HepG2 (cell line): Measurements from ENCODE around the gene NRL. TPM values are rescaled to one million over a fixed set of nuclear protein-coding genes. Genes with fewer than 3 reads are reported as not detected.

ENCODE experiments used
- CBX1 ChIP-seq: IDR thresholded peaks from one replicate; pipeline ENCODE4 v1.6.1; 2016; ENCODE audit warnings: antibody characterized with exemption, low read depth
- HNRNPUL1 ChIP-seq: fragments of 200-400 bp; formaldehyde crosslinking; IDR thresholded peaks from 2 replicates; pipeline ENCODE4 v1.6.1; 2017; ENCODE audit warnings: low read depth, mild to moderate bottlenecking, low read length, moderate library complexity
- NFYB ChIP-seq: sonication (generic); formaldehyde crosslinking; IDR thresholded peaks from 2 replicates; pipeline ENCODE4 v1.4.0; 2020; ENCODE audit warnings: missing genetic modification reagents
- POLR2AphosphoS5 ChIP-seq: IDR thresholded peaks from 2 replicates; pipeline ENCODE4 v1.6.1; 2012; ENCODE audit warnings: low read depth, low read length
- RAD21 ChIP-seq: fragments of 450-650 bp; formaldehyde crosslinking; IDR thresholded peaks from 2 replicates; pipeline ENCODE4 v1.5.0; 2020; ENCODE audit warnings: mild to moderate bottlenecking
- RBFOX2 ChIP-seq: fragments of 200-400 bp; formaldehyde crosslinking; IDR thresholded peaks from 2 replicates; pipeline ENCODE4 v1.6.1; 2017; ENCODE audit warnings: low read depth, mild to moderate bottlenecking, low read length
- RELA ChIP-seq: sonication (generic); formaldehyde crosslinking; IDR thresholded peaks from 2 replicates; pipeline ENCODE4 v1.4.0; 2020; ENCODE audit warnings: missing genetic modification reagents
- SP4 ChIP-seq: sonication (generic); formaldehyde crosslinking; IDR thresholded peaks from 2 replicates; pipeline ENCODE4 v1.8.1; 2023; ENCODE audit warnings: mild to moderate bottlenecking, missing genetic modification reagents
- STAT5B ChIP-seq: sonication (generic); formaldehyde crosslinking; IDR thresholded peaks from 2 replicates; pipeline ENCODE4 v1.4.0; 2020; ENCODE audit warnings: missing genetic modification reagents
- TAF15 ChIP-seq: fragments of 200-400 bp; formaldehyde crosslinking; IDR thresholded peaks from one replicate; pipeline ENCODE4 v1.6.1; 2018; ENCODE audit warnings: mild to moderate bottlenecking, low read depth, low read length; ENCODE audit not compliant: poor library complexity, severe bottlenecking
- THAP11 ChIP-seq: IDR thresholded peaks from 2 replicates; pipeline ENCODE4 v1.6.1; 2016; ENCODE audit warnings: missing biosample characterization, missing genetic modification reagents
- ZFP41 ChIP-seq: sonication (generic); formaldehyde crosslinking; IDR thresholded peaks from 2 replicates; pipeline ENCODE4 v1.4.0; 2020; ENCODE audit warnings: mild to moderate bottlenecking, missing genetic modification reagents, borderline replicate concordance
- ZNF10 ChIP-seq: sonication (generic); formaldehyde crosslinking; IDR thresholded peaks from 2 replicates; pipeline ENCODE4 v1.4.0; 2020; ENCODE audit warnings: mild to moderate bottlenecking, low read depth, missing genetic modification reagents, borderline replicate concordance
- ZNF713 ChIP-seq: sonication (generic); formaldehyde crosslinking; IDR thresholded peaks from 2 replicates; pipeline ENCODE4 v1.4.0; 2020; ENCODE audit warnings: mild to moderate bottlenecking, missing genetic modification reagents
- polyA plus RNA-seq, 8 experiments: library from polyadenylated mRNA; depleted of rRNA in 3 of 8; stranded (reverse) in 7 of 8; unstranded in 1 of 8; fragments of >200 nt; fragmentation: Illumina TruSeq in 4 of 8; extraction: Trizol in 4 of 8; gene quantifications; 2 replicates each; pipeline versions ENCODE4 v1.2.1 to v1.2.3, GENCODE V29; 2011 to 2016; ENCODE audit warnings: low read depth in 4 of 8, missing spikeins in 1 of 8, mixed read lengths in 1 of 8; ENCODE audit not compliant: insufficient read depth in 1 of 8
- total RNA-seq, 5 experiments: library from RNA; depleted of rRNA; stranded (reverse); fragments of >200 nt; fragmentation: Illumina TruSeq; extraction: Trizol; gene quantifications; 2 replicates each; pipeline ENCODE4 v1.2.3, GENCODE V29; 2016; ENCODE audit warnings: low read depth in 1 of 5
- TF ChIP-seq, protein P1 (sequence below): sonication (generic); formaldehyde crosslinking; IDR thresholded peaks from 2 replicates; pipeline ENCODE4 v1.5.1; 2020; ENCODE audit warnings: missing genetic modification reagents, mild to moderate bottlenecking, borderline replicate concordance

Gene NRL
- total and polyA plus RNA-seq, 2 of the 13 experiments (the other 11 are each of a cell fraction or from before 2014, with no cell fraction given), result 2.5 to 4.7 TPM

DNA sequence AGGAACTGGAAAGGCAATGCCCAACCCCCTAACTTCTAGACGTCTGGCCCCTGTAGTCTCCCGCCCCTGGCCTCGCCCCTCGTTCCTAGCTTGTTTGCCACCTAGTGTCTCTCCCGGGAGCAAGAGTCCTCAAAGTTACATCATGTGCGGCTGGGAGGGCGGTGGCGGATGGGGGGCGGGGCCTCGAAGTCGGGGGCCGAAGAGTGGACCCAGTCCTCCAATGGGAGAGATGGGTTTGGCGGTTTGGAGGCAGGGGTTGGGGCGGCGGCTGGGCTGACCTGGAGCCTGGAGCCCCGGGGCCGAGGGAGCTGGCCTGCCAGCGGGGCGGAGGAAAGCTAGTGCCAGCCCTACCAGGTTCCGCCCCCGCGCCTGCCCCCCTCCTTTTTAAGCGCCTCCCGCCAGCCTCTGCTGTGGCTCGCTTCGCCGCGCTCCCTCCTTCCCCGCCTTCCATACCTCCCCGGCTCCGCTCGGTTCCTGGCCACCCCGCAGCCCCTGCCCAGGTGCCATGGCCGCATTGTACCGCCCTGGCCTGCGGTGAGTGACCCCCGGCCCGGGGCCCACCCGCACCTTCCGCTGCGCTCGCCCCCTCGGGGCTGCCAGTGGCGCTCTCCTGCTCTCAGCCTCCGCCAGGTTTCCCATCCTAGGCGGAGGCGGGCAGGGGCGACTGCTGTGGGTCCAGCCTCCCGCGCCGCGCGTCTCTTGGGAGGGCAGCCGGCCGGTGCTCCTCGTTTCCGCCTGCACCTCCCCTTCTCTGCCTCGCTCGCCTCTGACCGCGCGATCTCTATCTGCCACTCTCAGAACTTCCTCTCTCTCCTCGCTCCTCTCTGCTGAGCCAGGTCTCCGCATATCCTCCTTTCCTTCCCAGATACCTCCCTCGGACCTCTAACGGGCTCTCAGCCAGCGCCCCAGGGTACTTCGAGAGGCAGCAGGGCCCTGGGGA, 20.6 kb downstream of the NRL start, which contains the start of gene PCK2 (continued):
- TF ChIP-seq CBX1, result peak; percentile 100
- peak; percentile 100 for TF ChIP-seq RBFOX2
- TF ChIP-seq ZFP41, result peak; percentile 91; the same call in 1 of the 2 replicates
- TF ChIP-seq ZNF10, result peak; percentile 98; the same call in 1 of the 2 replicates
- TF ChIP-seq HNRNPUL1, result no peak
- TF ChIP-seq NFYB (CRISPR knock-in tag), result peak; percentile 72
- TF ChIP-seq RAD21 (CRISPR knock-in tag), result peak; percentile 83
- no peak for TF ChIP-seq SP4 (CRISPR knock-in tag)
- TF ChIP-seq STAT5B (CRISPR knock-in tag), result peak; percentile 98
- TF ChIP-seq THAP11 (CRISPR knock-in tag), result peak; percentile 93
- TF ChIP-seq ZNF713 (CRISPR knock-in tag), result peak; percentile 97
- TF ChIP-seq RELA, result peak; percentile 92
- TF ChIP-seq, protein P1, sequence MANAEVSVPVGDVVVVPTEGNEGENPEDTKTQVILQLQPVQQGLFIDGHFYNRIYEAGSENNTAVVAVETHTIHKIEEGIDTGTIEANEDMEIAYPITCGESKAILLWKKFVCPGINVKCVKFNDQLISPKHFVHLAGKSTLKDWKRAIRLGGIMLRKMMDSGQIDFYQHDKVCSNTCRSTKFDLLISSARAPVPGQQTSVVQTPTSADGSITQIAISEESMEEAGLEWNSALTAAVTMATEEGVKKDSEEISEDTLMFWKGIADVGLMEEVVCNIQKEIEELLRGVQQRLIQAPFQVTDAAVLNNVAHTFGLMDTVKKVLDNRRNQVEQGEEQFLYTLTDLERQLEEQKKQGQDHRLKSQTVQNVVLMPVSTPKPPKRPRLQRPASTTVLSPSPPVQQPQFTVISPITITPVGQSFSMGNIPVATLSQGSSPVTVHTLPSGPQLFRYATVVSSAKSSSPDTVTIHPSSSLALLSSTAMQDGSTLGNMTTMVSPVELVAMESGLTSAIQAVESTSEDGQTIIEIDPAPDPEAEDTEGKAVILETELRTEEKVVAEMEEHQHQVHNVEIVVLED (CRISPR knock-in tag), result peak; percentile 52
- TF ChIP-seq POLR2AphosphoS5, result peak; percentile 100
- peak; percentile 92 for TF ChIP-seq TAF15
